ENCODE measurements around the gene OAF. TPM values are rescaled to one million over a fixed set of nuclear protein-coding genes. Genes with fewer than 3 reads are reported as not detected.
A peak's percentile ranks its signal among the peaks of the same experiment; 100 is the strongest.

Gene OAF
- total and polyA plus RNA-seq, 8 donors = 21.6 to 88.3 (median 45.6) TPM

DNA sequence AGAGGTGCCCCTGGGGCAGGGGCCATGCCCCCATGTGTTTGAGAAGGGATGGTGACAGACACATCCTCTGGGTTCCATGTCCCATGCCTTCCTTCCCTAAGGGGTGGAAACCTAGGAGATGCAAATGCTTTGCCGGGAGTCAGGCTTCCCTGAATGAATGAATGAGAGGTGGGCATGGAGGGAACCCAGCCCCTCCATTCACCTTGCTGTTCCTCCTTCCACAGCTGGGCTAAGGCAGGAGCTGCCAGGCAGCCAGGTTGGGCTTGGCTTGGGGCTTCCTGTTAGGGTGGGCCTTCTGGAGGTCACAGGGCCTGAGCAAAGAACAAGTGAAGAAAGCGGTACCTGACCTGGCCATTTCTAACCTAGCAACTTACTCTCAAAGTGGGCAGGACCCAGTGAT lies 30.0 kb downstream of the OAF start:
- no peaks in the 10 kb centered on the region for H3K36me3 ChIP-seq
- DNase-seq = no peak
- intact Hi-C loops (cut with DNase I) = no loop called here
- ATAC-seq = no peak
- peaks cover 0 to 6% (median 0%) of the 10 kb centered on the region in 3 donors for H3K4me1 ChIP-seq
- no peaks in the 10 kb centered on the region for H3K9me3 ChIP-seq
- no peak overlapping the region for H3K27ac ChIP-seq
- H3K27me3 ChIP-seq = no peaks in the 10 kb centered on the region
- no peak for FAIRE-seq
- TF ChIP-seq, protein P1, sequence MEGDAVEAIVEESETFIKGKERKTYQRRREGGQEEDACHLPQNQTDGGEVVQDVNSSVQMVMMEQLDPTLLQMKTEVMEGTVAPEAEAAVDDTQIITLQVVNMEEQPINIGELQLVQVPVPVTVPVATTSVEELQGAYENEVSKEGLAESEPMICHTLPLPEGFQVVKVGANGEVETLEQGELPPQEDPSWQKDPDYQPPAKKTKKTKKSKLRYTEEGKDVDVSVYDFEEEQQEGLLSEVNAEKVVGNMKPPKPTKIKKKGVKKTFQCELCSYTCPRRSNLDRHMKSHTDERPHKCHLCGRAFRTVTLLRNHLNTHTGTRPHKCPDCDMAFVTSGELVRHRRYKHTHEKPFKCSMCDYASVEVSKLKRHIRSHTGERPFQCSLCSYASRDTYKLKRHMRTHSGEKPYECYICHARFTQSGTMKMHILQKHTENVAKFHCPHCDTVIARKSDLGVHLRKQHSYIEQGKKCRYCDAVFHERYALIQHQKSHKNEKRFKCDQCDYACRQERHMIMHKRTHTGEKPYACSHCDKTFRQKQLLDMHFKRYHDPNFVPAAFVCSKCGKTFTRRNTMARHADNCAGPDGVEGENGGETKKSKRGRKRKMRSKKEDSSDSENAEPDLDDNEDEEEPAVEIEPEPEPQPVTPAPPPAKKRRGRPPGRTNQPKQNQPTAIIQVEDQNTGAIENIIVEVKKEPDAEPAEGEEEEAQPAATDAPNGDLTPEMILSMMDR (IDR thresholded peaks at IDR 0.05) = no peak
- H3K4me3 ChIP-seq = no peak overlapping the region
- 95 to 100% methylated on average over 2 of the region's 2 CpGs for WGBS, 2 donors

DNA sequence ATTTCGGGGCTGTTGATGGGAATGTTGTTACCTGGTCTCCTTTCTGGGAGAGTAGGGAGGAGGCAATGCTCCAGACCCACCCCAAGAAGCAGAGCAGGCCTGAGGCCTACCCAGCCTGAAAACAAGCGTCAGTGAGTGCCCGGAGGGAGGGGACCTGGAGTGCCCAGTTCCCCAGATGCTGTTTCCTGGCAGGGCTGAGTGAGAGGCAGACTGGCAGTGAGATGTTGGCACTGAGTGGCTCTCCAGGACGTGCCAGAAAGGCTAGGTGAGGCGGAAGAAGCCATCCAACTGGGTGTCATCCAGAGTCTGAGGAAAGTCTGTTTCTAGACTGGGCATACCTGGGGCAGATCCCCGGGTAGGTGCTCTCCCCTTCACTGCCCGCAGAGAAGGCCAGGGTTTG lies 30.4 kb downstream of the OAF start:
- no peak for FAIRE-seq
- intact Hi-C loops (cut with DNase I) = no loop called here
- DNase-seq = no peak
- H3K36me3 ChIP-seq = no peaks in the 10 kb centered on the region
- H3K4me1 ChIP-seq = peaks cover 0 to 6% (median 0%) of the 10 kb centered on the region in 3 donors
- peak in 1 of 4 donors; percentile 29 for ATAC-seq
- H3K4me3 ChIP-seq = no peak overlapping the region
- no peaks in the 10 kb centered on the region for H3K9me3 ChIP-seq
- 88 to 89% methylated on average over 7 of the region's 7 CpGs for WGBS, 2 donors
- H3K27me3 ChIP-seq = no peaks in the 10 kb centered on the region
- H3K27ac ChIP-seq = no peak overlapping the region
- TF ChIP-seq, protein P1 (IDR thresholded peaks at IDR 0.05) = no peak

DNA sequence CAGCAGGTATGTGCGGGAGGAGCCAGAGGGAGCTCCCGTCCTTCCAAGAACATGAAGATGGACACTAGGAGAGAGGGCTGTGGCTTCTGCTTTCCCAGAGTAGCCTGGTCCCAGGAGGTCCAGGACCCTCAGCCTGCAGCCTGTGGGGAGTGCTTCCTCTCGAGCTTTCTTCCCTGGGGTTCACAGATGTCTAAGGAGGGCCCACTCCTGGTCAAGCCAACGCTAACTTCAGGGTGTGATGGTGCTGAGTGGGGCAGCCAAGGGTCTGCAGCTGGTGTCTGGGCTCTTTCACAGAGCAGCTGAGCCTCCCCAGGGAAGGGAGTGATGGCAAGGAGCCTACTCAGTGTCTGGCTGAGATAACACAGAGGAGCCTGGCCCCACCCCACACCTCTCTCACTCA lies 32.4 kb downstream of the OAF start:
- intact Hi-C loops (cut with DNase I) = no loop called here
- TF ChIP-seq, protein P1 (IDR thresholded peaks at IDR 0.05) = no peak
- no peak for DNase-seq
- Histone ChIP-seq H3K27me3 (no peaks in the 10 kb centered on the region), H3K4me1 (peaks cover 0 to 6% (median 0%) of the 10 kb centered on the region in 3 donors), H3K4me3 (no peak overlapping the region), H3K27ac (no peak overlapping the region), H3K9me3 (no peaks in the 10 kb centered on the region), H3K36me3 (no peaks in the 10 kb centered on the region)
- no peak for ATAC-seq
- WGBS, 2 donors = 67 to 71% methylated on average over 4 of the region's 4 CpGs
- no peak for FAIRE-seq

DNA sequence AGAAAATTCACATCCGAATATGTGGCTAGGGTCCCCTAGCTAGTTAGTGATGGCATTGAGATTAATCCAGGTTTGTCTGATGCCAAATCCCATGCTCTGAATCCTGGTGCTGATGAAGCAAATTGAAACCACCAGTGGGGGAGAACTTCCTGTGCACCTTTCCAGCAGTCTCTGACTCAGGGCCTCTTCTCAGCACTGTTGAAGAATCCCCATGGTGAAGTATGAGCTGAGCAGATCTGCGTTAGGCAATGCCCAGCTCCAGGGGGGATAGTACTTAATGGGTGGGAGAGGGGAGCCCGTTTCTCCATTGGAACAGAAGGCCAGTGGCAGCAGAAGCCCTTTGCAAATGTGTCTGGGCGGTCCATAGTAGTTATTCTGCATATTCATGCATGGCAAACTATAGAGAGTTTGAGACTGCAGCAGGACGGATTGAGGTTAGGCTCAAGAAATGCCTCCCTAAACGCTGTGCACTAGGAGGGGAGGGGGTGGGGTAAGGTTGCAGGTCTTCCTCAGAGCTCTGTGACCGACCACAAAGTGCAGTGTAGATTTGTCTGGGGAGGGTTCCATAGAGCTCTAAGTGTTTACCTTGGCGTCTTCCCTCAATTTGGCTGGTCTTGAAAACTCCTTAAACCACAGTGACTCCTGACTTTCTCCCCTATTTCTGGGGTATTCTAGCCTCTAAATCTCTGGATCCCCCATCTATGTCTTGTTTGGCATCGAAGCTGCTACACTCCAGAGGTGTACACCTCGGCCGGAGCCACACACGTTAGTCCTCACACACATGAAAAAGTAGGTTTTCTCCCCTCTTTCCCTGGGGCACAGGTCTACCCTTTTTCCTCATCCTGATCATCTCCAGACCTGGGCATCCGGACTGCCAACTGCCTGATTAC lies 33.9 kb downstream of the OAF start:
- intact Hi-C loops (cut with DNase I) = no loop called here
- no peak for FAIRE-seq
- no peaks in the 10 kb centered on the region for H3K27me3 ChIP-seq
- no peak for ATAC-seq
- 64 to 69% methylated on average over 13 of the region's 13 CpGs for WGBS, 2 donors
- peaks cover 0 to 6% (median 0%) of the 10 kb centered on the region in 3 donors for H3K4me1 ChIP-seq
- no peak for DNase-seq
- no peaks in the 10 kb centered on the region for H3K9me3 ChIP-seq
- TF ChIP-seq, protein P1 (IDR thresholded peaks at IDR 0.05) = no peak
- no peak overlapping the region for H3K4me3 ChIP-seq
- no peak overlapping the region for H3K27ac ChIP-seq
- H3K36me3 ChIP-seq = no peaks in the 10 kb centered on the region

DNA sequence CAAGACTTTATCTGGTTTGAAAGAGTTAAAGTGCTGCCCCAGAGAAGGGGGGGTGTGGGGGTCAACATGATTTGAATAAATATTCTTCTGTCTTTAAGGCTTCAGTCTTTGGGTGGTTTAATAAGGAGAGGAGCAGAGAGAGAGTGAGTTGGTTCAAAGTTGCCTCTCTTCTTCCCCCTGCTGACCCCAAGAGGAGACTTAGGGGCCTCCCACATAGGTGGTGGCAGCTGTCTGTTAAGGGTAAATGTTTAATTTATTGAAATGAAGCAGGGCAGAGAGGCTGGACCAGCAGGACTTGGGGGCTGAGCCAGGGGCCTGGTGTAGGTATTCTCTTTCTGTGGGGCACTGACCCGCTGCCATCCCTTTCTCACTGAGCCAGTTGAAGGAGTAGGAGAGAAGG lies 34.6 kb downstream of the OAF start:
- Histone ChIP-seq H3K9me3 (no peaks in the 10 kb centered on the region), H3K27ac (no peak overlapping the region), H3K4me3 (no peak overlapping the region), H3K27me3 (no peaks in the 10 kb centered on the region), H3K36me3 (no peaks in the 10 kb centered on the region), H3K4me1 (peaks cover 0 to 2% (median 0%) of the 10 kb centered on the region in 3 donors)
- ATAC-seq (no peak), FAIRE-seq (no peak), DNase-seq (no peak)
- intact Hi-C loops (cut with DNase I) = no loop called here
- TF ChIP-seq, protein P1 (IDR thresholded peaks at IDR 0.05) = no peak
- 83 to 96% methylated on average over 1 of the region's 1 CpG for WGBS, 2 donors
